T-helper 1 cell treated with Interleukin-12 subunit alpha and Interleukin-12 subunit beta and Interleukin-4 antibody, amounts not matched to agents 30 ng/mL and 1 ng/mL, for 36 hours (primary cell): Measurements from ENCODE around the gene AFAP1L2. TPM values are rescaled to one million over a fixed set of nuclear protein-coding genes. Genes with fewer than 3 reads are reported as not detected.

Experiments
- intact Hi-C: fragments of 100-400 bp; cut with micrococcal nuclease; formaldehyde crosslinking; loops from one replicate; pipeline ENCODE4 v1.15.1; 2024
- total RNA-seq: library from RNA; stranded (reverse); gene quantifications from 2 replicates; pipeline ENCODE4 v1.2.3, GENCODE V29; 2022

AFAP1L2 gene
- total RNA-seq, 1 donor from 2014 or later, result 3.4 TPM

DNA sequence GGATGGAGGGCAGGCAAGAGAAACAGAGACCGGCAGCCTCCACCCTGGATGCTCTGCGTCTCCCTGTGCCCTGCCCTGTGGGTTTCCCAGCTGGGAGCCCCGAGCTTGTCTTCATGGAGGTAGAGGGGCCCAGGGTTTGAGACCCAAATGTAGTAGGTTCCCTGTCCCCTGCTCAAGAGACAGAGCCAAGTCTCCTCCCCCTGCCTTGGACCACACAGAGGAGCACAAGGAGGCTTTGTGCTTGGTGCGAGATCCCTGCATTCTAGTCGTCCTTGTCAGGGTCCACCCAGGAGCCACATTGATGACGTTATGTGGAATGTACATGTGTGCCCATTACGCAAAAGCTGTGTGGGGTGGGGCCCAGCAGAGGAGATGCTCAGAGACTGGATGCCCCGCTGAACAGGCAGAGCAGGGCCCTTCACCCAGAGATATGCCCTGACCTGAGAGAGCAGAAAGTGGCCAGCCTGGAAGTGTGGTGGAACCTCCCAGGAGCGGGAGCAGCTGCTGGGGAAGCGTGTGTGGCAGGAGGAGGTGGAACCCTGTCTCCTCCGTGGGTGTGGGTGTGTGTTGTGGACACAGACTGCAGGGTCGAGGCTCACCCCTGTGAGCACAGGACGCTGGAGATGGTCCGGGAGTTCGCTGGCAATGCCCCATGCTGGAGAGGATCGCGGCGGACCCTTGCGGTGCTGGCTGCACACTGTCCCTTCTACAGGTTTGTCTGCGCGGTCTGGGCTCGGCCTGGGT, 126.0 kb downstream of the AFAP1L2 start:
- intact Hi-C loops, result no loop called here

DNA sequence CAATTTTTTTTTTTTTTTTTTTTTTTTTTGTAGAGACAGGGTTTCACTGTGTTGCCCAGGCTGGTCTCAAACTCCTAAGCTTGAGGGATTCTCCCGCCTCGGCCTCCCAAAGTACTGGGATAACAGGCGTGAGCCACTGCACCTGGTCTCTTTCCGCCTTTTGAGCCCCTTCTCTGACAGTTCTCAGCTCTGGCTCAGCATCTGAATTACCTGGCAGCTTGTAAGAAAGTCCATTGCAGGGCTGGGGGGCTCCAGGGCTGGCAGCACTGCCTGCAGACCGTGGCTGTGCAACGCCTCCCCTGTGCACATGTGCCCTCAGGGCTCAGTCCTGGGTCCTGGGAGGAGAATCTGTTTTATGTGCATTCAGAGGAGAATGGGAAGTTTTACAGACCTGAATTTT, 127.6 kb downstream of the AFAP1L2 start:
- intact Hi-C loops, result no loop called here

DNA sequence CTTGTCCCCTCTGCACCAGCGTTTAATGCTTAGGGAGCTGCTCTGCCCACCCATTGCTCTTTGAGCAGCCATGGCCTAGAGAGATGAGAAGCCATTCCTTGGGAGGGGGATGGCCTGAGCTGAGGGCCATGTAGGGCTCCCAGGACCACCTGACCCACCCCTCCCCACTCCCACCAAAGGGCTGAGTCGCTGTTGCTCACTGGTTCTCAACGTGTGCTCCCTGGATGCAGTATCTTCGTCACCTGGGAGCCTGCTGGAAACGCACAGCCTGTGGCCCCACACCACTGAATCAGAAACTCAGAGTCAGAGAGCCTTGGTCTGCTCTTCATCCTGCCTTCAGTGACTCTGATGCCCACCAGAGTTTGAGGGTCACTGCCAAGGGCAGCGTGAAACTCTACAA, 128.2 kb downstream of the AFAP1L2 start:
- intact Hi-C loops, result no loop called here

DNA sequence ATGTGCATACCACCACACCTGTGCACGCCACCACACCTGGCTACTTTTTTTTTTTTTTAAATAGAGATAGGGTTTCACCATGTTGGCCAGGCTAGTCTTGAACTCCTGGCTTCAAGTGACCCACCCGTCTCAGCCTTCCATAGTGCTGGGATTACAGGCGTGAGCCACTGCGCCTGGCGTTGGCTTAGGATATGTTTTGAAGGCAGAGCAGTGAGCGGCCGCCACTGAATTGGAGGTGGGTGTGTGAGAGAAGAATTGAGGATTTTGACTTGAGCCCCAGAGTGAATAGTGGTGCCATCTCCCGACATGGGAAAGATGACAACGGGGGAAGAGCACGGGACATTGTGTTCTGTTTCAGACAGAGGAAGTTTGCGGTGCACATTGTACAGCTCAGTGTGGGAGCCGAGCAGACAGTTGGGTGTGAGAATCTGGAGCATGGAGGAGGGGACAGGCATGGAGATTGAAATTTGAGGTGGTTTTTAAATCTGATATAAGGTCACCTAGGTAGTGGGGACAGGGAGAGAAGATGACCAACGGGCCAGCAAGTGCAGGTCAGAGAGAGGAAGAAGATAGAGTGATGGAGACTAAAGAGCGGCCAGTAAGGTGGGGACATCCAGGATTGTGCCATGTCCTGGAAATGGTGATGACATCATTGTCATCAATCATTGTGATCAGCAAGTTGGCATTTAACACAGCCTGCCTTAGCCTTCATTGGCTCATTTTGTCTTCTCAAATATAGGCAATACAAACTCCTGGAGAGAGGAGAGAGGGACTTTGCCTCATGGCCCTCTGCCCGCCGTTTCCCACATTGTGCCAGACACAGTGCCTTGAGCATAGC, 129.5 kb downstream of the AFAP1L2 start:
- intact Hi-C loops, result no loop called here

DNA sequence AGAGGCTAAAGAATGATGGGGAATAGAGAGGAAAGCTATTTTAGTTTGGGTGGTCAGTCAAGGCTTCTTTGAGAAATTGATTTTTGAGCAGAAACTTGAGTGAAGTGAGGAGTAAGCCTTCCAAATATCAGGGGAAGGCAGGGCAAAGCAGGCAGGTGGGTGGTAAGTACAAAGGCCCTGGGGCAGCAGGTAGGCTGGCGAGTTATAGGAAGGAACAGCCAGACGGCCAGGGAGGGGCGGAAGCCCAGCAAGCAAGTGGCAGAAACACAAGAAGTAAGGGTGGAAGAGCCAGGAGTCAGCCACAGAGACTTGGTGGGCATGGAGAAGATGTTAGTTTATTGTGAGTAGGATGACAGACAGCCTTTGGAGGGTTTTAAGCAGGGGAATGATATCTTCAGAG, 130.4 kb downstream of the AFAP1L2 start:
- intact Hi-C loops, result no loop called here

DNA sequence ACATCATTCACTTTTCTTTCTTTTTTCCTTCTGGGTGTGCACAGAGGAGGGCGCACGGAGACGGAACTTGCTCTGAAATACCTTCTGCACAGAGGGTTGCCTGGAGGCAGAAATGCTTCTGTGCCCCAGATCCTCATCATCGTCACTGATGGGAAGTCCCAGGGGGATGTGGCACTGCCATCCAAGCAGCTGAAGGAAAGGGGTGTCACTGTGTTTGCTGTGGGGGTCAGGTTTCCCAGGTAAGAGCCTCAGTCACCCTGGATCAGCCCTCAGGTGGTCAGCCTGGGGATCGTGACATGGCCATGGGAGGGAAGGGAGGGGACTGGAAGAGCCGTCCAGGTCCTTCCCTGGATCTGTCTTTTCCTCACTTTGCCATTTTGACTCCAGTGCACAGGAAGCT, 131.6 kb downstream of the AFAP1L2 start:
- intact Hi-C loops, result no loop called here

DNA sequence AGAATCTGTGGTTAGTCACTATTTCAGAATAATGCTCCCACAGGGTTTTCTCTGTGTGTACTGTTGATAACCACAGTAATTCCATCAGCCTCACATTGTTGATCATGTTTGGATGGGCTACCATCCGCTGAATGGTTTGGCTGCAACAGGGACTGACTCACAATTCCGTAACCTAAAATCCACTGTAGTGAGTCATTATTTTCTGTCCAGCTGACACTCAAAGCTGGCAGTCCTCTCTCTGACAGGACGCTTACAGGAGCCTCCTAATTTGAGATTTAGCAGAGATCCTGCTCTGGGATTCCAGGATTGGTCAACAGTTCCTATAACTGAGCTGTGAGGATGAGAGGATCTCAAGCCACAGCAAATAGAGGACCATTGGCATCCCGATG, 132.5 kb downstream of the AFAP1L2 start:
- intact Hi-C loops, result no loop called here

DNA sequence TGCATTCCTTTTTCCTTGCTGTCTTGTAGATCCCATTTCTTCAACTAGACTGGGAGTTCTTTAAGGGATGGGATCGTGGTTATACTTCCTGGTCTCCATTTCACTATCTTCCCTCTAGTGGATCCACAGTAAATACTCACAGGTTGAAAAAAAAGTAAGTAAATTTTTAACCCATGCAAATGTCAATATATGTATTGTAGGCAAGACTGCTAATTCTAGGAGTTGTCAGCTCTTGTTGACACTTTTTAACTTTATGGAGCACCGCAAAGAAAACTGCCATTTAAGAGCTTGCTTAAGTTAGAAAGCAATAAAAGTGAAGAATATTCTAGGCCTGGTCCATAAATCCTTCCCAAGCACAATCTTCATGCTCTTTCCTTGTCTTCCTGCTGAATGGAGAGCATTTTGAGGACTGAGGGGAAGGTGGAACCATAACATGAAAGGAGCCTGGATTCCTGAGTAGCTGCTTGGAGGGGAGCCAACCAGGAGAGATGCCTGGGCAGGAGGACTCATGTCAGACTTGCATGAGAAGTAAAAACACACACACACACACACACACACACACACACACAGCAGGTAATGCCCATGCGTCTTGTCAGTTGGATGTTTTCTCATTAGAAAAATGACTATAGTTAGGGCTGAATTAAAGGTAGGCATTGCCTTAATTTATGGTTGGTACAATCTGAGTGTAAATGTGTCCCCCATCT, 133.1 kb downstream of the AFAP1L2 start:
- intact Hi-C loops, result no loop called here

DNA sequence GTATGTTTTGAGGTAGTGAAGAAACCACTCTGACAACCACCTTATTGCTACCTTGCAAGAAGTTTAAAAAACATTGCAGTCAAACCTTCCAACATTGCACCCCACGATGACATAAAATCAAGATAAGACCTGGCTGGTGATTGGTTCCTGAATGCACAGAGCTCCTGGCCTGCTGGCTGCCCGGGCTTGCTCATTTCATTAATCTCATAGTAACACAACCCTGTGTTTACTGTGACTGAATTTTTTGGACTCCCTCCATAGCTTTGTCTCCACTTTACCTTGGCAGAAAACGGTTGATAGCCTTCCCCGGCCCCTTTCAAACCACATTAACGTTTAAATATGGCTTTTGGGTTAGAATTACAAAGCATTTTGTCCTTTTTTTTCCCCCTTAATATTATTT, 137.8 kb downstream of the AFAP1L2 start:
- intact Hi-C loops, result no loop called here

DNA sequence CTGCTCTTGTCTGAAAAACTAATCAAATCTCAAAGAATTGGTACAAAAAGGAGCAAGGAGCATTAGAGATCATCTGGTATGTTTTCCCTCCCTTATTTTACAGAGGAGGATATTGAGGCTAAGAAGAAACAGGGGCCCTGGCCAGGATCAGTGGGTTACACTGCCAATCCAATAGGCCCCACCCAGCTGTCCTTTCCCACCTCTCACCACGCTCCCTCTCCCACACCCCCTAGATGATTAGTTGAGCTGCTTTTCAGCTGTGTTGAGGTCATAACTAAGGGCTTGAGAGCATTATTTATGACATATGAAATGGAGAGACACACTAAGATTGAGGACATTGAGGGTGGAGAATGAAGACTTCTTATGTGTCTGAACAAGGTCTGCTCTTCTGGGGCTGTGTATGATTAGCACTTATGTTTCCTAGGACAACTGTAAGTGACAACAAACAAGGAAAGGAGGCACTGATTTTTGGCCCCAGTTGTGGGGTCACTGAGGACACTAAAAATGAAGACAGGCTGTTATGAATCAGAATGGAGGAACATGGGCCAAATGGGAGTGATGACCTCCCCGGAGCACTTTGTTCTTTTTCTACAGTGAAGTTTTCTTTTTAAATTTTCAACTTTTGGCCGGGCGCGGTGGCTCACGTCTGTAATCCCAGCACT, 138.8 kb downstream of the AFAP1L2 start:
- intact Hi-C loops, result no loop called here

DNA sequence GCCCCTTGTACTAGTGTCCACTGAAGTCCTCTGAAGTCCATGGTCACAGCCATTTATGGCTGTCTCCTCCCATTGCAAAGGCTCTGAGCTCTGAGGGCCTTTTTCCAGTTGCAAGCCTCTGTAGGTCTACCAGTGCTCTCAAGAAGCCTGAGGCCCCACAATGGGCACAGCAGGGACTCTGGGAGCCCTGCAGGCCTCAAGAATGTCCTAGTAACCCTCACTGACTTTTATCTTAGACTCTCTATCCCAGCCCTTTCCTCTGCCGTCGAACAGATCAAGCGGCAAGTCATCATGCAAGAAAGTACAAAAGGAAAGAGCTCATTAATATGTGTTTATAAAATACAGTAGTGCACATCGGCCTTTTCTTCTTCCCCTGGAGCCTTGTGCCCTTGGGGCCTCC, 141.8 kb downstream of the AFAP1L2 start:
- intact Hi-C loops, result no loop called here

DNA sequence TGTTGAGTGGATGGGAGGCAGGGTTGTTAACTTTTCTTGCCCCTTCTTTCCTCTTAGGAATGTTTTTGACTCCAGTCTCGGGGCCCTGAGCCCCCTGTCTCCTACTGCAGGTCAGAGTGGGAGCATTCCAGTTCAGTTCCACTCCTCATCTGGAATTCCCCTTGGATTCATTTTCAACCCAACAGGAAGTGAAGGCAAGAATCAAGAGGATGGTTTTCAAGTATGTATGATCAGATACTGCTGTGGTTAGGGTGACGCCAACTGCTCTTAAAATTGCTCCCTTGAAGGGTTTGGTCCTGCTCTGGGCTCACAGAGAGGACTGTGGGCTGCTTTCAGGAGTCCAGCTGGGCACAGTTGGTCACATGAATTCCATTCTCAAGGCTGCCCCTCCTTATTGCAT, 143.2 kb downstream of the AFAP1L2 start:
- intact Hi-C loops, result no loop called here

DNA sequence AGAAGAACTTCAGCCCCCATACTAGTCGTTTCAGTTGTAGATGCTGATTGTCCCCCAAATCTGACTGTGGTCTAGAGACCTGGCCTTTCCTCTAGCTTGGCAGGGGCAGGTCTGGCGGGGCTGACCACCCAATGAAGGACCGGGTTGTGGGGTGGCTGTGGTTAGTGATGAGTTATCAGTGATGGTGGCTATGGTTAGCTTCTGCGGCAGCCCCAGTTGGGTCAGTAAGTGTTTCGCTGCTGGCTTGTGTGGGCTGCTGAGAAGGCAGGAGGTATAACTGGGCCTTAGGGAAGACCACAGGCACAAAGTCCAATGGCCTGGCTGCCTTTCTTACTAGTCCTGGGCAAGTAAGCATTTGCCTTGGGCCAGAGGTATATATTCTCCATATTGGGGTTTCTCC, 143.9 kb downstream of the AFAP1L2 start:
- intact Hi-C loops, result no loop called here

DNA sequence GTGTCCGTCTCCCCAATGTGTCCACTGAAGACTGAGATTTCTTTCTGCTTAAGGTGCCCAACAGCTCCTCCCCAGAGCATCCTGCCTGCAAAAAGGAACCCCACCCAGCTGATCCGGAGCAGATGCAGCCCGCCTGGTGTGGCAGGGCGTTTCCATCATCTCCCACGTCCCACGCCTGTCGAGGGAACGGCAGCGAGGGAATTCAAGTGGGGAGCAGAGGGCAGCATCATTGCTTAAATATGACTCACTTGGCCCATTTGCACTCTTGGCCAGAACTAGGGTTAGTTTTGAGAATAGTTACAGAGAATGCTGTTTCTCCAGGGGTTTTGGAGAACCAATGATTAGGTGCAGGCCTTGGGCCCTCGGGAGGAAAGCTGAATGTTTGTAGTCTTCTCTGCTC, 144.5 kb downstream of the AFAP1L2 start:
- intact Hi-C loops, result no loop called here

DNA sequence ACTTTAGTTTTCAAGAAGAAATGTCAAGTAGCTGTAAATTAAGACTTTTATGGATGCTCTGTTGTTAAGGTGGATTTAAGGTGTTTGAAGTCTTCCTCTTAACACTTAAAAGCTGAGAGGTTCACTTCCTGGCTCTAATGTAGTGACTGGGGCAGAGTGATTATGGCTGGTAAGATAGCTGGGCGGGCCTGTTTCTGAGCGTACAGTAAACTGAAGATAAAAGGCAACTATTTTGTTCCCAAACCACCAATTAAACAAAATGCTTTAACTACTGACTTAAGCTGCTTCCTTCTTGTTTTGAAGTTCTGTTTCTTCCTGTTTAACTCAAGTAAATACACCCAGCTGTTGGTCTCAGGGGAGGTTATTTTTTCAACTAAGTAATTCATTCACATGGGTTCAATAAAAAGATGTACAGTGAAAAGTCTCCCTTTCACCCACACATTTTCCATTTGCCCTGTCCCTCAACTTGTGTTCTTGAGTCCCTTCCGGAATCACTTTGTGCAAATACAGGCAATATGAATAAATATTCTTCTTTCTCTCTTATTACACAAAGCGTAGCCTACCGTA, 145.9 kb downstream of the AFAP1L2 start:
- intact Hi-C loops, result no loop called here

DNA sequence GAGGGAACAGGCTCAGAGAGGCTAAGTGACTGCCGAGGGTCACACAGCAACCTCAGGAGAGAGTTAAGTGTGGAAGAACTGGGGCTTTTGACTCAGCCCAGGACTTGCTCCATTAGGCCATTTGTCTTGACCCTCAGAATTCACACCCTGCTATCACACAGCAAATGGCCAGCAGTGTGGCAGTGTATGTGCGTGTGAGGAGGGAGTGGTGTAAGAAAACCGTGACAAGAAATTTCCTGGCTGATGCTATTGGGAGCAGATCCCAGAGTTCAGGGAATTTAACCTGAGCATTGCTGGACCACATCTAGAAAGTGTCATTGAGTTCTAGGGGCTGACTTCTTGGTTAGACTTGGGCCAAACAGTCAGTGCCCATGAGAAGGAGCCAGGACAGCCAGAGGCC, 146.8 kb downstream of the AFAP1L2 start:
- intact Hi-C loops, result no loop called here

DNA sequence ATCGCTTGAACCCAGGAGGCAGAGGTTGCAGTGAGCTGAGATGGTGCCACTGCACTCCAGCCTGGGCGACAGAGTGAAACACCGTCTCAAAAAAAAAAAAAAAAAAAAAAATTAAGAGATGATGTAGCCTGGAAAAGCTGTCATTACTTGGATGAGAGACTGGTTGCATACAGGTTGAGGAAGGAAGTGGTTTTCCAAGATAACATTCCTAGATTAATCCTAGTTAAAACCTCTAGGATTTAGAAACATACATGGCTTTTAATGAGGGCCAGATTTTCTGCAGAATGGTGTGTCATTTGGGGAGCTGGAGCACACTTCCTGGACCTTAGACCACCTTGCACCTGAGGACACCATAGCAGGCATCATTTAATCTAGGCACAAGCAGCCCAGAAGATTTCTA, 147.5 kb downstream of the AFAP1L2 start:
- intact Hi-C loops, result no loop called here

DNA sequence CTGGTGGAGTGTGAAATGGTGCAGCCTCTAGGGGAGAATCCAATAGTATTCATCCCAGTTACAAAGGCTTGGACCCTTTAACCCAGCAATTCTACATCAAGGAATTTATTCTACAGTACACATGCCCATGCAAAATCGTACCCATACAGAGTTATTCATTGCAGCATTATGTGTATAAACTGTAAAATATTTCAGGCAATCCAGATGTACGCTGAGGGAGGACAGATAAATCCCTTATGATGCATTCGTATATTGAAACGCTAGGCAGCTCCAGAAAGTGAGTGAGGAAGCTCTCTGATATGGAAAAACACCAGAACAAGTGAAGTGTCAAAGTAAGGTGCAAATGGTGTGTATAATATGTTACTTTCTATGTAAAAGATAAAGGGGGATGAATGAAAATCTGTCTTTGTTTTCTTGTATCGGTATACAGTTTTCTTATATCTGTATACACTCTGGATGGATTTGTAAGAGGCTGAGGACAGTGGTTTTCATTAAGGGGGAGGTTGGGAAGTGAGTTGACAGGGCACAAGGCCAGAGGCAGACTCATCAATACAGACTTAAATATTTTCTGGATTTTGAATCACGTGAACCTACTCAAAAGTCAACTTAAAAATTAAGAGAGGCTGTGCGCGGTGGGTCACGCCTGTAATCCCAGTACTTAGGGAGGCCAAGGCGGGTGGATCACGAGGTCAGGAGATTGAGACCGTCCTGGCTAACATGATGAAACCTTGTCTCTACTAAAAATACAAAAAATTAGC, 148.1 kb downstream of the AFAP1L2 start:
- intact Hi-C loops, result no loop called here

DNA sequence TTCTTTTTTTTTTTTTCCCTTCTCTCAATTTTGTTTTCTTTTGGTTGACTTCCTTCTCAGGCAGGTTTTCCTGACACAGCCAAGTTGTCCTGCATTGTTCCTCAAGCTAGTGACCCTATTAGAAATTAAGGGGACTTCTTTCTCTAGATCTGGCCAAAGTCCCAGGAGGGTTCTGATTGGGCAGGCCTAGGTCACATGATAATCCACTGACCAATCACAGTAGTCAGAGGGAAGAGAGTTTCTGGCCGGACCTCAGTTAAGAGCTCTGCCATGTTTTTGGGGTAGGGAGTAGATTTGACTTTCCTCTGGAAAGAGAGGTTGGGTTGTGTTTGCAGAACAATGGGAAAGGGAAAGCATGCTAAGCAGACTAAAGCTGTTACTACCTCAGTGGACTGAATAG, 149.1 kb downstream of the AFAP1L2 start:
- intact Hi-C loops, result no loop called here

DNA sequence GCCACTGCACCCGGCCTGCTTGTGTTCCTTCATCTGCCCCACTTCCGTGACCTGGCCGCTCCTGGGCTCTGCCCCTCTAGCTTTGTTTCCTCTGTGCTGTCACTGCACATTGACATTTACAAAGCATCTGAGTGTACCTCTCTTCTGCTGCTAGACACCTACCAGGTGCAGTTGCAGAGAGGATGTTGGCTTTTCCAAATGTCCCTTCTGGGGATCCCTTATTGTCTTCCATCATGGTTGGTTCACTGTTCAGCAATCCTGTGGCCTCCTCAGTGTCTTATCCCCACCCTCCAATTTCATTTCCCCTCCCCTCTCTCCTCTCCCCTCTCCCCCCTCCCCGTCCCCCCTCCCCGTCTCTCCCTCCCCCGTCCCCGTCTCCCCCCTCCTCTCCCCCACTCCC, 151.4 kb downstream of the AFAP1L2 start:
- intact Hi-C loops, result no loop called here

DNA sequence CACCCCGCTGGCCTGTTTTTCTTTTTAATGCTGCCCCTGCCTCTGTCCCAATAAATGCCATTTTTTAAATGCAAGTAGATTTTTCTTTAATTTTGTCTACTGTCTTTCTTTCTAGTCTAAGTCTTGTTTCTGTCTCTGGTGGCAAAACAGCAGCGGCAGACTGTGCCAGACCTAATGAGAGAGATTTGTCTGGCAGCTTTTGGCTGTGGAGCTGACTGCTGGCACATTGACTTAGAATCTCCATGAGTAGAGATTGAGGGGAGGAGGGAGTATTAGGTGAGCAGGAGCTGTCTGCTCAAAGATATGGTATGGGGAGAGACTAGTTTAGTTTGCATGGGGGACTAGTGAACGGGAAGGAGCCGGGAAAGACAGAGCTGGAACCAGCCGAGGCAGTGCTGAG, 152.2 kb downstream of the AFAP1L2 start:
- intact Hi-C loops, result no loop called here
